Measurements from ENCODE around the gene MFSD1. TPM values are rescaled to one million over a fixed set of nuclear protein-coding genes. Genes with fewer than 3 reads are reported as not detected.
A peak's percentile ranks its signal among the peaks of the same experiment; 100 is the strongest.

The MFSD1 gene
- total and polyA plus RNA-seq, 9 of the 15 experiments (the other 6 are each of a cell fraction or from before 2014, with no cell fraction given), result 8.7 to 49.5 (median 28.6) TPM

GRCh38 chr3:158790901-158791589 is 10.8 kb upstream of the MFSD1 start (continued):
- no peak for TF ChIP-seq SIX5 (IDR thresholded peaks at IDR 0.05; ENCODE audit: borderline replicate concordance in 1 of 2, insufficient read depth in 1 of 2, low read depth in 1 of 2, low read length in 2 of 2)
- no peak for TF ChIP-seq NCOA6 (IDR thresholded peaks at IDR 0.05)
- no peak for TF ChIP-seq TCF15 (CRISPR knock-in tag; IDR thresholded peaks at IDR 0.05)
- TF ChIP-seq MTA3 (IDR thresholded peaks at IDR 0.05; ENCODE audit: borderline replicate concordance), result 0 out of 2 replicates have a peak, but pooled peaks have one; percentile 12
- no peak for TF ChIP-seq ZNF280A (IDR thresholded peaks at IDR 0.05; ENCODE audit: low read depth, partially characterized antibody)
- no peak for TF ChIP-seq XRCC4 (IDR thresholded peaks at IDR 0.05; ENCODE audit: extremely low read depth, insufficient read depth, insufficient read length)
- no peak for TF ChIP-seq DDX20 (tag; IDR thresholded peaks at IDR 0.05; ENCODE audit: low read depth)
- no peak for TF ChIP-seq ZBTB26 (CRISPR knock-in tag; IDR thresholded peaks at IDR 0.05)
- TF ChIP-seq ZBTB34 (CRISPR knock-in tag; IDR thresholded peaks at IDR 0.05), result no peak
- TF ChIP-seq ERF (CRISPR knock-in tag; IDR thresholded peaks at IDR 0.05), result no peak
- no peak for TF ChIP-seq E2F6 (IDR thresholded peaks at IDR 0.05; ENCODE audit: borderline replicate concordance in 1 of 2, extremely low read depth in 1 of 2, insufficient read depth in 1 of 2, insufficient read length in 1 of 2, low read depth in 1 of 2, low read length in 1 of 2, poor library complexity in 1 of 2, severe bottlenecking in 1 of 2)
- TF ChIP-seq NR4A1 (CRISPR knock-in tag; IDR thresholded peaks at IDR 0.05), result no peak
- no peak for TF ChIP-seq NR4A1 (tag; IDR thresholded peaks at IDR 0.05)
- no peak for TF ChIP-seq EGR1 (conservative IDR thresholded peaks at IDR 0.05)
- TF ChIP-seq ZNF41 (CRISPR knock-in tag; conservative IDR thresholded peaks at IDR 0.05), result no peak
- TF ChIP-seq RNF2 (IDR thresholded peaks at IDR 0.05), result no peak
- no peak for TF ChIP-seq SNRNP70 (optimal IDR thresholded peaks at IDR 0.05; ENCODE audit: low read depth, low read length)
- TF ChIP-seq DEAF1 (CRISPR knock-in tag; IDR thresholded peaks at IDR 0.05), result peak; percentile 65; the same call in 1 of the 2 replicates
- no peak for TF ChIP-seq DPF2 (IDR thresholded peaks at IDR 0.05)
- TF ChIP-seq USF2 (CRISPR knock-in tag; IDR thresholded peaks at IDR 0.05), result peak; percentile 64

Measured in K562 (cell line).